Type B pancreatic cell (in vitro differentiated cells): ENCODE data around the gene ORM1. TPM values are rescaled to one million over a fixed set of nuclear protein-coding genes. Genes with fewer than 3 reads are reported as not detected.

Source experiments
- DNase-seq: peaks from one replicate; pipeline ENCODE4 v3.0.0; 2021; ENCODE audit warnings: mixed read lengths; ENCODE audit not compliant: unreplicated experiment; ENCODE audit errors: extremely low spot score
- H3K27ac Mint-ChIP-seq: 2 replicates; pipeline ENCODE4 v1.8.0; 2021; ENCODE audit warnings: mild to moderate bottlenecking, mixed read lengths
- H3K27me3 Mint-ChIP-seq: 2 replicates; pipeline ENCODE4 v1.8.0; 2021; ENCODE audit warnings: mixed read lengths
- H3K36me3 Mint-ChIP-seq: 2 replicates; pipeline ENCODE4 v1.8.0; 2021; ENCODE audit warnings: mixed read lengths
- H3K4me1 Mint-ChIP-seq: one replicate; pipeline ENCODE4 v1.8.0; 2021; ENCODE audit warnings: mixed read lengths; ENCODE audit not compliant: unreplicated experiment
- H3K4me3 Mint-ChIP-seq: 2 replicates; pipeline ENCODE4 v1.8.0; 2021; ENCODE audit warnings: mild to moderate bottlenecking, mixed read lengths
- H3K9me3 Mint-ChIP-seq: 2 replicates; pipeline ENCODE4 v1.8.0; 2021; ENCODE audit warnings: mixed read lengths
- CTCF ChIP-seq: fragments of 200-600 bp; sonication (generic); conservative IDR thresholded peaks from 2 replicates; pipeline ENCODE4 v1.5.0; 2021; ENCODE audit warnings: antibody characterized with exemption, mild to moderate bottlenecking
- total RNA-seq: library from RNA; stranded (reverse); gene quantifications from 2 replicates; pipeline ENCODE4 v1.2.1, GENCODE V29; 2021; ENCODE audit warnings: low replicate concordance

ORM1 gene
- total RNA-seq, 1 donor from 2014 or later = 0.65 TPM

GRCh38 chr9:114348261-114348905 is 25.5 kb downstream of the ORM1 start:
- Mint-ChIP-seq H3K27ac (peak overlapping the region; percentile 46), H3K27me3 (no peaks in the 10 kb centered on the region), H3K4me1 (peaks cover 12% of the 10 kb centered on the region), H3K36me3 (peaks cover 22% of the 10 kb centered on the region), H3K4me3 (no peak overlapping the region), H3K9me3 (no peaks in the 10 kb centered on the region)
- DNase-seq = no peak
- TF ChIP-seq CTCF = no peak

GRCh38 chr9:114348906-114349482 is 26.1 kb downstream of the ORM1 start:
- no peaks in the 10 kb centered on the region for H3K27me3 Mint-ChIP-seq
- peak overlapping the region; percentile 10 for H3K4me3 Mint-ChIP-seq
- peak overlapping the region; percentile 46 for H3K27ac Mint-ChIP-seq
- DNase-seq = no peak
- peaks cover 18% of the 10 kb centered on the region for H3K36me3 Mint-ChIP-seq
- H3K4me1 Mint-ChIP-seq = peaks cover 12% of the 10 kb centered on the region
- no peaks in the 10 kb centered on the region for H3K9me3 Mint-ChIP-seq
- TF ChIP-seq CTCF = no peak

GRCh38 chr9:114349713-114350480 is 27.0 kb downstream of the ORM1 start:
- Mint-ChIP-seq H3K36me3 (peaks cover 10% of the 10 kb centered on the region), H3K4me1 (peaks cover 12% of the 10 kb centered on the region), H3K4me3 (no peak overlapping the region), H3K9me3 (no peaks in the 10 kb centered on the region), H3K27me3 (no peaks in the 10 kb centered on the region), H3K27ac (peak overlapping the region; percentile 46)
- no peak for TF ChIP-seq CTCF
- DNase-seq = no peak

- Mint-ChIP-seq H3K36me3 (peaks cover 9% of the 10 kb centered on the region), H3K4me1 (peaks cover 12% of the 10 kb centered on the region), H3K4me3 (no peak overlapping the region), H3K9me3 (no peaks in the 10 kb centered on the region), H3K27me3 (no peaks in the 10 kb centered on the region), H3K27ac (no peak overlapping the region)
- no peak for DNase-seq
- TF ChIP-seq CTCF = no peak
Observed at GRCh38 chr9:114350636-114351401, 27.9 kb downstream of the ORM1 start.

GRCh38 chr9:114351932-114352331 is 29.0 kb downstream of the ORM1 start:
- no peak overlapping the region for H3K27ac Mint-ChIP-seq
- no peak for DNase-seq
- no peaks in the 10 kb centered on the region for H3K9me3 Mint-ChIP-seq
- no peaks in the 10 kb centered on the region for H3K27me3 Mint-ChIP-seq
- no peak overlapping the region for H3K4me3 Mint-ChIP-seq
- TF ChIP-seq CTCF = no peak
- peaks cover 12% of the 10 kb centered on the region for H3K4me1 Mint-ChIP-seq
- peaks cover 9% of the 10 kb centered on the region for H3K36me3 Mint-ChIP-seq
